ENCODE results near the gene RILPL2. TPM values are rescaled to one million over a fixed set of nuclear protein-coding genes. Genes with fewer than 3 reads are reported as not detected.

RILPL2 gene
- total and polyA plus RNA-seq, 9 of the 15 experiments (the other 6 are each of a cell fraction or from before 2014, with no cell fraction given): 0.61 to 5.8 (median 4.3) TPM

DNA sequence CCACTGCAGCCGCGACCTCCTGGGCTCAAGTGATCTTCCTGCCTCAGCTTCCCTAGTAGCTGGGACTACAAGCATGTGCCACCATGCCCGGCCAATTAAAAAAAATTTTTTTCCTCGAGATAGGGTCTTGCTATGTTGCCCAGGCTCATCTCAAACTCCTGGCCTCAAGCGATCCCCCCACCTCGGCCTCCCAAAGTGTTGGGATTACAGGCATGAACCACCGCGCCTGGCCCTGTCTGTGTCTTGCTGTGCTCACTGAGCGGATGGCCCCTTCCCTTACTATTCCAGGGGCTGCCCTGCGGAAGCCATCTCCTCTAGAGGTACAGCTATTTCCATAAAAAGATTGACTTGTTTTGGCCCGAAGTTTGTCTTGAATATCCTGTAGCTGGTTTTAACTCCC is 41.6 kb upstream of the RILPL2 start:
- H3K27ac ChIP-seq (ENCODE audit: extremely low read depth, low read depth, low read length): no peak overlapping the region
- ChIA-PET POLR2A (interaction anchor here (0.6 kb wide), 1 partner anchor 15 kb away, joined by 3 read pairs; no protein-coding TSS in a partner anchor), CTCF (ENCODE audit: low intra/inter-chr PET ratio) (no interaction called here)
- TF ChIP-seq U2AF1 (optimal IDR thresholded peaks at IDR 0.05; ENCODE audit: low read depth, low read length) (no peak), SOX6 (IDR thresholded peaks at IDR 0.05) (no peak), ZNF121 (CRISPR knock-in tag; conservative IDR thresholded peaks at IDR 0.05) (peak; percentile 76)
- no TSS peak for BruUV-seq (replicated peaks)
- no peak overlapping the region for H3K9ac ChIP-seq (ENCODE audit: insufficient read depth in 1 of 2, low read depth in 2 of 2, low read length in 2 of 2)
- no peaks in the 10 kb centered on the region for H3K9me3 ChIP-seq (replicated peaks; ENCODE audit: control insufficient read depth, insufficient read depth, low read depth, low read length)
- H3K4me3 ChIP-seq: no peak overlapping the region
- no peaks in the 10 kb centered on the region for H3K79me2 ChIP-seq (ENCODE audit: control insufficient read depth, insufficient read depth, low read length)
- FAIRE-seq: no peak
- no peak overlapping the region for H3K4me2 ChIP-seq (ENCODE audit: insufficient read depth, low read length)
- no peak for ATAC-seq
- H4K20me1 ChIP-seq (replicated peaks; ENCODE audit: control insufficient read depth, insufficient read depth, low read length): no peaks in the 10 kb centered on the region
- WGBS (ENCODE audit: insufficient coverage, low coverage, missing lambda C conversion rate): 81% methylated on average over 8 of the region's 11 CpGs
- in situ Hi-C loops (cut with MboI): no loop called here
- no peak for DNase-seq (ENCODE audit: extremely low read depth in 1 of 4, low spot score in 3 of 4)
- intact Hi-C loops (cut with micrococcal nuclease): no loop called here
- no peaks in the 10 kb centered on the region for H3K27me3 ChIP-seq (ENCODE audit: control insufficient read depth in 2 of 2, insufficient read depth in 2 of 2, low read length in 2 of 2)
- H2AFZ ChIP-seq (ENCODE audit: low read depth, low read length): no peak overlapping the region
- no peaks in the 10 kb centered on the region for H3K9me1 ChIP-seq (ENCODE audit: control insufficient read depth, insufficient read depth, low read length)
- peaks cover 0 to 3% of the 10 kb centered on the region in 2 experiments; a peak in 1 of 5 replicates for H3K4me1 ChIP-seq (replicated peaks in 1 of 2; ENCODE audit: control insufficient read depth in 2 of 2, insufficient read depth in 2 of 2, low read length in 2 of 2)
- H3K36me3 ChIP-seq (ENCODE audit: control insufficient read depth, insufficient read depth, low read length): peaks cover 39% of the 10 kb centered on the region; the same call in 2 of the 3 replicates

DNA sequence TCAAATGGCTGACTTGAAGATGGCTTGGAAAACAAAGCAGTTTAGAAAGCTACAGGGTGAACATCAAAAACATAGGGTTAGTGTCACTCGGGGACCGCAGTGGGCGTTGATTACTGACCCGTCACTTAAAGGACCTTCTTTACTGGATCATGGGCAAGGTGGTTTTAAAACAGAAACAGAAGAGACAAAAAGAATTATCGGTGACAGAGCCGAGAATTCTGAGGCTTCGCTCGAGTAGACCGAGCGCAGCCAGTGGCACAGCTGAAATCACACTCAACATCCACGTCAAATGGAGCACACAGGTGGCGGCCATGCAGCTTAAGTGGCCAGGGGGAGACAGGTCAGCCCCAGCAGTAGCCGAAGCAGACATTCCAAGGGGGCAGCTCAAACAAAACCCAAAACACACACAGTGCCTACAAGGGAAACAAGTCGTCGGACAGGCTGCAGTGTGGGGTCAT is 38.8 kb upstream of the RILPL2 start:
- H3K4me1 ChIP-seq (replicated peaks in 1 of 2; ENCODE audit: control insufficient read depth in 2 of 2, insufficient read depth in 2 of 2, low read length in 2 of 2): peaks cover 0 to 6% of the 10 kb centered on the region in 2 experiments; a peak in 2 of 5 replicates
- no TSS peak for BruUV-seq (replicated peaks)
- in situ Hi-C loops (cut with MboI): no loop called here
- WGBS (ENCODE audit: insufficient coverage, low coverage, missing lambda C conversion rate): 80% methylated on average over 15 of the region's 15 CpGs
- intact Hi-C loops (cut with micrococcal nuclease): no loop called here
- ChIA-PET CTCF (ENCODE audit: low intra/inter-chr PET ratio) (no interaction called here), POLR2A (interaction anchor here (1.0 to 2.1 kb wide), 4 partner anchors 7 to 15 kb away, joined by 3 to 8 read pairs (median 4); no protein-coding TSS in a partner anchor)
- no peak for TF ChIP-seq KAT7 (CRISPR knock-in tag; IDR thresholded peaks at IDR 0.05; ENCODE audit: borderline replicate concordance)
- no peak for TF ChIP-seq MXI1 (IDR thresholded peaks at IDR 0.05; ENCODE audit: low read depth, low read length)
- no peak for TF ChIP-seq E2F3 (CRISPR knock-in tag; IDR thresholded peaks at IDR 0.05)
- TF ChIP-seq, protein P1, sequence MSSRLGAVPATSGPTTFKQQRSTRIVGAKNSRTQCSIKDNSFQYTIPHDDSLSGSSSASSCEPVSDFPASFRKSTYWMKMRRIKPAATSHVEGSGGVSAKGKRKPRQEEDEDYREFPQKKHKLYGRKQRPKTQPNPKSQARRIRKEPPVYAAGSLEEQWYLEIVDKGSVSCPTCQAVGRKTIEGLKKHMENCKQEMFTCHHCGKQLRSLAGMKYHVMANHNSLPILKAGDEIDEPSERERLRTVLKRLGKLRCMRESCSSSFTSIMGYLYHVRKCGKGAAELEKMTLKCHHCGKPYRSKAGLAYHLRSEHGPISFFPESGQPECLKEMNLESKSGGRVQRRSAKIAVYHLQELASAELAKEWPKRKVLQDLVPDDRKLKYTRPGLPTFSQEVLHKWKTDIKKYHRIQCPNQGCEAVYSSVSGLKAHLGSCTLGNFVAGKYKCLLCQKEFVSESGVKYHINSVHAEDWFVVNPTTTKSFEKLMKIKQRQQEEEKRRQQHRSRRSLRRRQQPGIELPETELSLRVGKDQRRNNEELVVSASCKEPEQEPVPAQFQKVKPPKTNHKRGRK (tag; IDR thresholded peaks at IDR 0.05): no peak
- no peak for TF ChIP-seq DDX20 (tag; IDR thresholded peaks at IDR 0.05; ENCODE audit: low read depth)
- no peak for TF ChIP-seq MAZ (CRISPR knock-in tag; conservative IDR thresholded peaks at IDR 0.05 in 1 of 2, IDR thresholded peaks at IDR 0.05 in 1 of 2)
- TF ChIP-seq GATAD2B (IDR thresholded peaks at IDR 0.05; ENCODE audit: borderline replicate concordance): no peak
- no peak for TF ChIP-seq PHF21A (IDR thresholded peaks at IDR 0.05; ENCODE audit: borderline replicate concordance, low read depth)
- TF ChIP-seq NFE2 (IDR thresholded peaks at IDR 0.05; ENCODE audit: low read depth): no peak
- DNase-seq (ENCODE audit: extremely low read depth in 1 of 4, low spot score in 3 of 4): no peak
- H3K9ac ChIP-seq (ENCODE audit: insufficient read depth in 1 of 2, low read depth in 2 of 2, low read length in 2 of 2): peak overlapping the region in 1 of 2 experiments; percentile 78; a peak in 2 of 4 replicates
- peaks cover 47% of the 10 kb centered on the region; the same call in 2 of the 3 replicates for H3K36me3 ChIP-seq (ENCODE audit: control insufficient read depth, insufficient read depth, low read length)
- H4K20me1 ChIP-seq (replicated peaks; ENCODE audit: control insufficient read depth, insufficient read depth, low read length): no peaks in the 10 kb centered on the region
- peak; percentile 32 for FAIRE-seq
- H3K9me1 ChIP-seq (ENCODE audit: control insufficient read depth, insufficient read depth, low read length): no peaks in the 10 kb centered on the region
- H3K4me3 ChIP-seq: no peak overlapping the region
- H3K4me2 ChIP-seq (ENCODE audit: insufficient read depth, low read length): no peak overlapping the region
- no peak overlapping the region for H3K27ac ChIP-seq (ENCODE audit: extremely low read depth, low read depth, low read length)
- no peaks in the 10 kb centered on the region for H3K9me3 ChIP-seq (replicated peaks; ENCODE audit: control insufficient read depth, insufficient read depth, low read depth, low read length)
- H3K27me3 ChIP-seq (ENCODE audit: control insufficient read depth in 2 of 2, insufficient read depth in 2 of 2, low read length in 2 of 2): no peaks in the 10 kb centered on the region
- H3K79me2 ChIP-seq (ENCODE audit: control insufficient read depth, insufficient read depth, low read length): no peaks in the 10 kb centered on the region
- no peak for ATAC-seq
- no peak overlapping the region for H2AFZ ChIP-seq (ENCODE audit: low read depth, low read length)

All from K562 (cell line).